WI38 (cell line): ENCODE results near the gene LAMA1.
"Not testable (repeated sequence)": the region's sequence is repeated elsewhere in the genome, so short reads cannot be mapped to it uniquely, and the experiment has no call there.

ENCODE experiments used
- H3K4me3 ChIP-seq: 2 replicates; pipeline ENCODE4 v1.5.1; 2011; ENCODE audit warnings: low read depth, mild to moderate bottlenecking, control low read depth, low read length
- TF ChIP-seq, protein P1 (sequence below): IDR thresholded peaks from 2 replicates; pipeline ENCODE4 v1.5.1; 2012; ENCODE audit warnings: low read depth, mild to moderate bottlenecking, control low read depth, low read length

The LAMA1 gene

DNA sequence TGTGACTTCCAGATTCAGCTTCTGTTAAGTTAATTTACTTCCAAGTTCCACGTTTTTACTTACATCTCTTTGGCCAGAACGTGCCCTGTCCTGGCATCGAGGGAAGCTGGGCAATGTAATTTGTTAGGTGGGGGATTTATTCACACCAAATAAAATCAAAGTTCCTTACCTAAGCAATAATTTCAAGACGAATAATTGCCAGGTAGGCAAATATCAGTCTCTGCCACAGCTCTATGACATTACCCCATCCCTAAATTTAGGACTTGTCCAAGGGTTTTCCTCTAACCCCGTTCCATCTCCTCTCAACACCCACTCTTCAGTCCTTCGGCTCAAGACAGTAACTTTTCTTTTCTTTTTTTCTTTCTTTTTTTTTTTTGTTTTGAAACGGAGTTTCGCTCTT, 38.3 kb upstream of the LAMA1 start:
- TF ChIP-seq, protein P1, sequence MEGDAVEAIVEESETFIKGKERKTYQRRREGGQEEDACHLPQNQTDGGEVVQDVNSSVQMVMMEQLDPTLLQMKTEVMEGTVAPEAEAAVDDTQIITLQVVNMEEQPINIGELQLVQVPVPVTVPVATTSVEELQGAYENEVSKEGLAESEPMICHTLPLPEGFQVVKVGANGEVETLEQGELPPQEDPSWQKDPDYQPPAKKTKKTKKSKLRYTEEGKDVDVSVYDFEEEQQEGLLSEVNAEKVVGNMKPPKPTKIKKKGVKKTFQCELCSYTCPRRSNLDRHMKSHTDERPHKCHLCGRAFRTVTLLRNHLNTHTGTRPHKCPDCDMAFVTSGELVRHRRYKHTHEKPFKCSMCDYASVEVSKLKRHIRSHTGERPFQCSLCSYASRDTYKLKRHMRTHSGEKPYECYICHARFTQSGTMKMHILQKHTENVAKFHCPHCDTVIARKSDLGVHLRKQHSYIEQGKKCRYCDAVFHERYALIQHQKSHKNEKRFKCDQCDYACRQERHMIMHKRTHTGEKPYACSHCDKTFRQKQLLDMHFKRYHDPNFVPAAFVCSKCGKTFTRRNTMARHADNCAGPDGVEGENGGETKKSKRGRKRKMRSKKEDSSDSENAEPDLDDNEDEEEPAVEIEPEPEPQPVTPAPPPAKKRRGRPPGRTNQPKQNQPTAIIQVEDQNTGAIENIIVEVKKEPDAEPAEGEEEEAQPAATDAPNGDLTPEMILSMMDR = no peak
- no peak overlapping the region for H3K4me3 ChIP-seq

DNA sequence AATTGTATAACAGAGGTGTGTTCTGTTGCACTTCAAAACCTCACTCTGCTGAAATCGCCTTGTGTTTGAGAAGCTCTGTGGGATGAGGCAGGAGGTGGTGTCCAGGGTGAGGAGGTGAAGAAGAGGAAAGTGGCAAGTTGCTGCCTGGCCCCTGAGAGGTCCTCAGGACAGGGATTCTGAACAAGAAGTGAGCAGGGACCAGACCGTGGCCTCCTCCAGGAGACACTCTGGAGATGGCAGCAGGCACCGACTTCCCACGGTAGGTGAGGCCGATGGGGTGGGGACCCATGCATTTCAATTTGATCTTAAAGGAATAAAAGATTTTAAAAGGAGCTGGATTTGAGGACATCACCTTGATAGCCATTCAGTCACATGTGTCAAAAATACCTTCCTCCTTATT, 37.5 kb upstream of the LAMA1 start:
- TF ChIP-seq, protein P1 = no peak
- no peak overlapping the region for H3K4me3 ChIP-seq

DNA sequence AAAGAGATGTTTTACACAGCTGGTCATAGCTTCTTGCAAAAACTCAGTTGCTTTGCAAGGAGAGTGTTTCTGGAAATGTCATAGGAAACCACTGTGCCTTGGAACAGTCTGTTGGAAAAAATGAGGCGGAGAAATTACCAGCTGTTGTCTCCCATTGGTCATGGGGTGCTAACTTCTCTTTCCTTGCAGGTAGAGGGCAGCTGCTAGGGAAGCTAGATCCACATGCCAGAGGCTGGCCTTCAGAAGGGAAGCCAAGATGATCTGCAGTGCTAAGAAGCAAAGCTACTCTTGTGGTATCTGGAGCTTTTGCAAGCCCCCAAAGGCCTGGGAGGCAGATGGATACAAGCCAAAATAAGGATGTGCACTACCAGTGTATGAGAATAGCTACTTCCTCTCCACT, 34.8 kb upstream of the LAMA1 start:
- no peak overlapping the region for H3K4me3 ChIP-seq
- TF ChIP-seq, protein P1 = no peak

DNA sequence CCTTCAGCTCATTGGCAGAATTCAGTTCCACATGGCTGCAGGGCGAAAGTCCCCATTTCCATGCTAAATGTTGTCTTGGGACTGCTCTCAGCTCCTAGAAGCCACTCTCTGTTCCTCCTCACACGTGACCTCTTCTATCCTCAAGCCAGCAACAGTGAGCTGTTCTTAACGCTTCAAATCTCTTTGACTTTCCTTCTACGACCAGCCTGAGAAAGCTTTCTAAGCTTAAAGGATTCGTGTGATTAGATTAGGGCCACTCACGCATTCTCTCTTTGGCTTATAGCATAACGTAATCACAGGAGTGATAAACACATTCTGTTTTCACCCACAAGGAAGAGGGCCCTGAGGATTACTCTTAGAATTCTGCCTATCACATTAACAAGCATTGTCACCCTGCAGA, 29.8 kb upstream of the LAMA1 start:
- H3K4me3 ChIP-seq = no peak overlapping the region
- TF ChIP-seq, protein P1 = no peak

DNA sequence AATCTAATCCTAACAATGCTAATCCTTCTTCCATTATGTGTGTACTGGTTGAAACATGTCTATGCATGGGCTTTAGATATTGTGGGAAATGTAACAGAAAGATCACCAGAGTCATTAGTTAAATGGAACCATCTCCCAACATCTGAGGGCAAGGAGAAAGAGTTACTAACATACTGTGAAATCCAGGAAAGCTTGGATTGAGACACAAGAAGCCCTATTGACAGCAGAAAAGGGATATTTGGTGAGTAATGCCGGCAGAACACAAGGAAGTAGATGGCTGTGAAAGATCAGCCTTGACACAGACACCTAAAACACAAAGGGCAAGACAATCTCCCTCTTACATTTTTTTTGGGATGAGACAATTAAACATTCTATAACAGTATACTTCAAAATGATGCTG, 28.5 kb upstream of the LAMA1 start:
- H3K4me3 ChIP-seq = no peak overlapping the region
- TF ChIP-seq, protein P1 = no peak

DNA sequence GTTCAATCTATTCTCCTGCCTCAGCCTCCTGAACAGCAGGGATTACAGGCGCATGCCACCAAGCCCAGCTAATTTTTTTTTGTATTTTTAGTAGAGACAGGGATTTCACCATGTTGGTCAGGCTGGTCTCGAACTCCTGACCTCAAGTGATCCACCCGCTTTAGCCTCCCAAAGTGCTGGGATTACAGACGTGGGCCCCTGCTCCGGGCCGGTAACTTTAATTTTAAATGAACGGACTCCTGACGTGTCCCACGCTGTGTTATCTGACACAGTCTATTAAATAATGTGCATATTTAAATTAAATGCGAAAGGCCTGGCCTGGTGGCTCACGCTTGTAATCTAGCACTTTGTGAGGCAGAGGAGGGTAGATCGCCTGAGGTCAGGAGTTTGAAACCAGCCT, 27.3 kb upstream of the LAMA1 start:
- not testable (repeated sequence) for H3K4me3 ChIP-seq

DNA sequence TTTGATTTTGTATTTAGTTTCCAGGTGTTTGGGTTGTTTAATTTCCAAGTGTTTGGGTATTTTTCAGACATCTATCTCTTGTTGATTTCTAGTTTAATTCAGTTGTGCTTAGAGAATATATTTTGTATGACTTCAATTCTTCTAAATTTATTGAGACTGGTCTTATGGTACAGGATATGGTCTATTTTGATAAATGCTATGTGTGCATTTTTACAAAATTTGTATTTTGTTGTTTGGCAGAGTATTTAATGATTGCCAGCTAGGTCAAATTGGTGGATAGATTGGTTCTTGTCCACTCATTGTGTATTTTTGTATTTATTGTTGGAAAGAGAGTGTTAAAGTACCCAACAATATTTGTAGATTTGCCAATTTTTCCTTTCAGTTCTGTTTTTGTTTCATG, 23.7 kb upstream of the LAMA1 start:
- no peak overlapping the region for H3K4me3 ChIP-seq
- TF ChIP-seq, protein P1 = no peak

DNA sequence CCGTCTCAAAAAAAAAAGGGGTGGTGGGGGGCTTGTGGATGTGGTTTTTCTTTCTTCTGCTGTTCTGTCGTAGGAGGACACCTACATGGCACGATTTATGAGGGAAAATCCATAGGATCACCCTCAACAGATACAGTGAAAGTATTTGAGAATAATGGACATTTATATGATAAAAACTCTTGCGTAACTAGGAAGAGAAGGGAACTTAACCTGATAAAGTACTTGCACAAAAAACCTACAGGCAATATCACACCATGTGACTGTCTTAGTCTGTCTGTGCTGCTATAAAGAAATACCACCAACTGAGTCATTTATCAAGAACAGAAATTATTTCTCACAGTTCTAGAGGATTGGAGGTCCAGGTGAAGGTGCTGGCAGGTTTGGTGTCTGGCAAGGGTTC, 21.8 kb upstream of the LAMA1 start:
- H3K4me3 ChIP-seq = no peak overlapping the region
- TF ChIP-seq, protein P1 = no peak
